GM12878 (cell line): ENCODE measurements around the gene TMEM121B. TPM values are rescaled to one million over a fixed set of nuclear protein-coding genes. Genes with fewer than 3 reads are reported as not detected.
A peak's percentile ranks its signal among the peaks of the same experiment; 100 is the strongest.

Experiments used
- ATAC-seq: fragments of 200-7000 bp; cut with Tn5 transposase; 3 replicates; pipeline ENCODE4 v1.9.1; 2020; ENCODE audit warnings: mild to moderate bottlenecking, moderate library complexity
- BruUV-seq: library from RNA; stranded (reverse); fragments of 400-500 nt; replicated peaks from 2 replicates; lab custom pipeline; 2021; lab: Mats Ljungman, UMichigan
- CTCF ChIA-PET: fragments of 300-600 bp; sonication (Branson Sonifier 250); formaldehyde crosslinking; extraction: SDS; loops from one replicate; lab custom pipeline; 2021; ENCODE audit warnings: inconsistent platforms; lab: Yijun Ruan, JAX
- POLR2A ChIA-PET: fragments of 350-600 bp; formaldehyde crosslinking; extraction: SDS; loops from one replicate; lab custom pipeline; 2021; ENCODE audit warnings: inconsistent platforms; lab: Charles Lee
- RAD21 ChIA-PET: fragments of 300-600 bp; sonication (Branson Sonifier 250); formaldehyde crosslinking; loops from one replicate; lab custom pipeline; 2023; ENCODE audit warnings: antibody characterized with exemption; ENCODE audit not compliant: unreplicated experiment; lab: Charles Lee
- SMC1A ChIA-PET: fragments of 300-600 bp; sonication (Branson Sonifier 250); formaldehyde crosslinking; loops from one replicate; lab custom pipeline; 2023; ENCODE audit not compliant: unreplicated experiment, uncharacterized antibody; lab: Charles Lee
- DNase-seq: peaks from one replicate; pipeline ENCODE4 v3.0.0-alpha.2; 2011; ENCODE audit warnings: low read depth, low spot score
- FAIRE-seq: peaks from 3 replicates; lab custom pipeline; 2011; peaks lifted over from hg19 to GRCh38; lab: Jason Lieb, UNC
- H2AFZ ChIP-seq: 2 replicates; pipeline ENCODE4 v1.6.0; 2011; ENCODE audit warnings: low read depth, low read length, control low read depth; ENCODE audit not compliant: control insufficient read depth
- H3K27ac ChIP-seq: 2 replicates; pipeline ENCODE4 v1.5.1; 2011; ENCODE audit warnings: control low read depth; ENCODE audit not compliant: control insufficient read depth, insufficient read depth
- H3K27me3 ChIP-seq, 2 experiments: replicated peaks in 1 of 2; 2 replicates each; pipeline versions ENCODE4 v1.6.0 to v1.6.1; 2011; ENCODE audit warnings: low read length in 1 of 2; ENCODE audit not compliant: control insufficient read depth in 2 of 2, insufficient read depth in 2 of 2
- H3K36me3 ChIP-seq, 2 experiments: 2 replicates each; pipeline ENCODE4 v1.5.1; 2011; ENCODE audit warnings: low read length in 1 of 2; ENCODE audit not compliant: control insufficient read depth in 2 of 2, insufficient read depth in 2 of 2
- H3K4me1 ChIP-seq: 2 replicates; pipeline ENCODE4 v1.6.1; 2011; ENCODE audit warnings: mild to moderate bottlenecking, low read length, moderate library complexity, mixed read lengths; ENCODE audit not compliant: control insufficient read depth, insufficient read depth
- H3K4me2 ChIP-seq: 2 replicates; pipeline ENCODE4 v1.6.0; 2011; ENCODE audit warnings: control low read depth; ENCODE audit not compliant: control insufficient read depth, insufficient read depth
- H3K4me3 ChIP-seq: fragments of 200-600 bp; sonication (generic); 2 replicates; pipeline ENCODE4 v1.5.1; 2016
- H3K79me2 ChIP-seq: 2 replicates; pipeline ENCODE4 v1.6.0; 2011; ENCODE audit warnings: low read length; ENCODE audit not compliant: control insufficient read depth, insufficient read depth
- H3K9ac ChIP-seq: 2 replicates; pipeline ENCODE4 v1.8.0; 2011; ENCODE audit warnings: low read length, control low read depth, mixed read lengths; ENCODE audit not compliant: control insufficient read depth, insufficient read depth
- H3K9me3 ChIP-seq: replicated peaks from 3 replicates; pipeline ENCODE4 v1.5.1; 2011; ENCODE audit warnings: mild to moderate bottlenecking, low read length; ENCODE audit not compliant: control insufficient read depth, insufficient read depth
- H4K20me1 ChIP-seq: 2 replicates; pipeline ENCODE4 v1.6.0; 2011; ENCODE audit not compliant: control insufficient read depth, insufficient read depth
- ASH2L ChIP-seq: fragments of 300-600, 200-600 bp; sonication (generic); IDR thresholded peaks from 2 replicates; pipeline ENCODE4 v1.6.1; 2017; ENCODE audit warnings: low read depth, mild to moderate bottlenecking, borderline replicate concordance
- BACH1 ChIP-seq: fragments of 450-650 bp; IDR thresholded peaks from 2 replicates; pipeline ENCODE4 v1.6.1; 2017; ENCODE audit warnings: mild to moderate bottlenecking, borderline replicate concordance
- BHLHE40 ChIP-seq, 2 experiments: fragments of 450-650 bp in 1 of 2; IDR thresholded peaks; 2 replicates each; pipeline ENCODE4 v1.6.1; 2011 to 2017; ENCODE audit warnings: low read depth in 2 of 2, borderline replicate concordance in 1 of 2, improper control_type of control experiment in 1 of 2, low read length in 1 of 2, mild to moderate bottlenecking in 1 of 2
- CREM ChIP-seq: IDR thresholded peaks from 2 replicates; pipeline ENCODE4 v1.6.1; 2014; ENCODE audit warnings: antibody characterized with exemption, low read depth
- CTCF ChIP-seq, 3 experiments: IDR thresholded peaks in 2 of 3; conservative IDR thresholded peaks in 1 of 3; 2 replicates each; pipeline ENCODE4 v1.5.1; 2011; ENCODE audit warnings: low read depth in 3 of 3, low read length in 3 of 3, mild to moderate bottlenecking in 3 of 3, control low read depth in 2 of 3, moderate library complexity in 2 of 3, inconsistent platforms in 1 of 3, mixed read lengths in 1 of 3; ENCODE audit not compliant: control insufficient read depth in 2 of 3, insufficient read depth in 1 of 3; ENCODE audit errors: extremely low read depth in 1 of 3
- GATAD2B ChIP-seq: fragments of 450-650 bp; conservative IDR thresholded peaks from 2 replicates; pipeline ENCODE4 v1.6.1; 2017; ENCODE audit warnings: low read depth, mild to moderate bottlenecking, moderate library complexity
- IRF3 ChIP-seq: fragments of 450-650 bp; IDR thresholded peaks from 2 replicates; pipeline ENCODE4 v1.6.1; 2014; ENCODE audit warnings: mild to moderate bottlenecking
- LARP7 ChIP-seq: fragments of 450-650 bp; IDR thresholded peaks from 2 replicates; pipeline ENCODE4 v1.6.1; 2017; ENCODE audit warnings: mild to moderate bottlenecking
- NFXL1 ChIP-seq: fragments of 450-650 bp; IDR thresholded peaks from 2 replicates; pipeline ENCODE4 v1.6.1; 2017; ENCODE audit warnings: antibody characterized with exemption, mild to moderate bottlenecking, borderline replicate concordance
- SMC3 ChIP-seq: IDR thresholded peaks from 2 replicates; pipeline ENCODE4 v1.6.1; 2011; ENCODE audit warnings: low read length, improper control_type of control experiment, borderline replicate concordance
- SRF ChIP-seq, 2 experiments: IDR thresholded peaks; 2 replicates each; pipeline ENCODE4 v1.6.1; 2011; ENCODE audit warnings: low read depth in 2 of 2, low read length in 2 of 2, mild to moderate bottlenecking in 1 of 2, moderate library complexity in 1 of 2
- STAT1 ChIP-seq: fragments of 450-650 bp; conservative IDR thresholded peaks from 2 replicates; pipeline ENCODE4 v1.6.1; 2014; ENCODE audit warnings: antibody characterized with exemption, mild to moderate bottlenecking
- ZNF622 ChIP-seq: fragments of 450-650 bp; IDR thresholded peaks from 2 replicates; pipeline ENCODE4 v1.6.1; 2017; ENCODE audit warnings: mild to moderate bottlenecking, inconsistent platforms
- WGBS: methylation state at CpG from one replicate; pipeline ENCODE4 v1.1.6; 2016; ENCODE audit warnings: low lambda C conversion rate; ENCODE audit not compliant: insufficient replicate concordance, insufficient coverage; ENCODE audit errors: missing lambda C conversion rate; 5-methylcytosine and 5-hydroxymethylcytosine counted together
- in situ Hi-C: fragments of 300-500 bp; cut with MboI; formaldehyde crosslinking; loops from 9 replicates; pipeline ENCODE4 v1.14.3; 2018; ENCODE audit warnings: mixed read lengths
- intact Hi-C: fragments of 100-400 bp; cut with micrococcal nuclease; formaldehyde crosslinking; loops from one replicate; pipeline ENCODE4 v1.14.2; 2022; ENCODE audit not compliant: unreplicated experiment
- polyA plus RNA-seq, 11 experiments: library from polyadenylated mRNA; depleted of rRNA in 4 of 11; unstranded in 6 of 11; stranded (reverse) in 5 of 11; fragments of >200 nt; fragmentation: Nextera tagmentation in 4 of 11; fragmentation: Illumina TruSeq in 1 of 11; extraction: Ambion mirVana in 4 of 11; extraction: Trizol in 1 of 11; gene quantifications; 1 replicate in 1 of 11; 2 replicates in 10 of 11; pipeline versions ENCODE4 v1.2.1 to v1.2.3, GENCODE V29; 2011 to 2016; ENCODE audit warnings: inconsistent platforms in 2 of 11, missing spikeins in 2 of 11, low read depth in 1 of 11
- total RNA-seq, 4 experiments: library from RNA; depleted of rRNA in 3 of 4; stranded (reverse); fragments of >200 nt in 3 of 4; fragmentation: Illumina TruSeq in 1 of 4; extraction: Trizol in 1 of 4; gene quantifications; 2 replicates each; pipeline versions ENCODE4 v1.2.1 to v1.2.3, GENCODE V29; 2013 to 2021

TMEM121B gene
- total and polyA plus RNA-seq, 10 of the 15 experiments (the other 5 are each of a cell fraction or from before 2014, with no cell fraction given): 0.02 to 0.10 (median 0.06) TPM; not detected in 5

- POLR2A ChIA-PET: interaction anchor here (0.6 kb wide), 1 partner anchor 501 kb away, joined by 5 read pairs; no protein-coding TSS in a partner anchor
Observed at GRCh38 chr22:17083811-17084441, 37.2 kb downstream of the TMEM121B start.

More at GRCh38 chr22:17083811-17084441, 37.2 kb downstream of the TMEM121B start:
- ATAC-seq (no peak), FAIRE-seq (no peak), DNase-seq (no peak)
- Histone ChIP-seq H3K4me2 (peak overlapping the region; percentile 70), H3K36me3 (no peaks in the 10 kb centered on the region), H3K27me3 (no peaks in the 10 kb centered on the region), H3K9me3 (no peaks in the 10 kb centered on the region), H3K4me1 (peaks cover 19% of the 10 kb centered on the region), H3K9ac (no peak overlapping the region), H2AFZ (peak overlapping the region; percentile 88), H3K79me2 (peaks cover 10% of the 10 kb centered on the region), H3K27ac (no peak overlapping the region), H4K20me1 (no peaks in the 10 kb centered on the region), H3K4me3 (no peak overlapping the region)
- no TSS peak for BruUV-seq
- in situ Hi-C loops (no loop called here), intact Hi-C loops (loop anchor here (10.0 kb wide), 1 partner anchor 279 kb away; no protein-coding TSS in a partner anchor)
- ChIA-PET RAD21 (no interaction called here), SMC1A (interaction anchor here (1.0 kb wide), 1 partner anchor 72 kb away, joined by 3 read pairs; no protein-coding TSS in a partner anchor), CTCF (interaction anchor here (1.2 kb wide), 1 partner anchor 88 kb away, joined by 3 read pairs; no protein-coding TSS in a partner anchor)
- TF ChIP-seq ZNF622 (no peak), IRF3 (no peak), CTCF (IDR thresholded peaks at IDR 0.05 in 2 of 3, conservative IDR thresholded peaks at IDR 0.05 in 1 of 3; ENCODE audit: control insufficient read depth in 2 of 3, extremely low read depth in 1 of 3, insufficient read depth in 1 of 3, low read depth in 3 of 3, low read length in 3 of 3) (no peak), LARP7 (no peak), SRF (IDR thresholded peaks at IDR 0.05; ENCODE audit: low read depth in 2 of 2, low read length in 2 of 2) (no peak), STAT1 (no peak), SMC3 (no peak), BHLHE40 (IDR thresholded peaks at IDR 0.05; ENCODE audit: borderline replicate concordance in 1 of 2, low read depth in 2 of 2, low read length in 1 of 2) (no peak), GATAD2B (no peak), NFXL1 (no peak), ASH2L (no peak), BACH1 (no peak), CREM (no peak)
- WGBS: 97% methylated on average over 33 of the region's 33 CpGs
